NCI-H2196 treated with DMSO at 0.1 percent for 48 hours (cell line): ENCODE data around the gene PRRG3.

Source experiments
- DNase-seq: peaks from one replicate; lab custom pipeline; 2025; ENCODE audit not compliant: unreplicated experiment; lab: John Stamatoyannopoulos, UW

Gene PRRG3

DNA sequence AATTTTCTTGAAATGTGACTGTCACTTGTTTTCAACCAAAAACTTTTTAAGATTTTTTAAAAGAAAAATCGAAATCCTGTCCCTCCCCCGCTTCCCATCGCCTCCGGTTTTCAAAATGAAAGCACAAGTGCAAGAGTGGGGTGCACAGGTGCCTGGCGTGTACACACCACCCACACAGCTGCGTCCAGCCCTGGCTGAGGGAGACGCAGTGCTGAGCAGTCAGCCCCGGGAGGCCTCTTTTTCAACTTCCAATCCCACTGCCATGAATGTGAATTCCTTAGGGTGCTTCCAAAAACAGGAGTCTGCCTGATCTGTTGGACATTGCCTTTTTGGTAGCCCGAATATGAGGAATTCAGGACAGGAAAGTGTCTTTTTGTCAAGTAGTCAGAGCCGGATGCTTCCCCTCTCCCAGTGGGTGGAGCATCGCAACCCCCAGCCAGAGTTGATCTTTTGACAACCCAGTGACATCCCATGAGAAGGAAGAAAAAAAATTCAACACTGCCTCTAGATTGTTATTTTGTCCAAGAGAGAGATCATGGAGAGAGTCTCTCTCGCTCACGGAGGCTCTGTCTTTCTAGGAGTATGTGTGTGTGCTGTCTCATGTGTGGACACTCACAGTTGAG, 8.9 kb downstream of the PRRG3 start:
- no peak for DNase-seq

DNA sequence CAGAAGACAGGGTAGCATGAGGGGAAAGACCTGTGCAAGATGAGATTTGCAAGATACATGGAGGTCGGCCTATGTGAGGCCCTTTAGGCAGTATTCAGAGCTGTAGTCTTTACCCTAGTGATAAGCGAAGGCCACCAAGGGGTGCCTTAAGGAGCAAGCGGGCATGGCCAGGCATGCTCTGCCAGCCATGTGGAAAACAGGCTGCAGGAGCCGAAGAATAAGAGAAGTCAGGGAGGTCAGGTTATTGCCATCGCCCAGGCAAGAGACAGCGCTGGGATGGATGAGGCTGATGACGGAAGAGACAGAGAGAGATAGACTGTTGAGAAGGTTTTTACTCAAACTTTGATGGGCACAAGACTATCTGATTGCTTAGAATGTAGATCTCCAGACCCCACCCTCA, 13.6 kb downstream of the PRRG3 start:
- no peak for DNase-seq

DNA sequence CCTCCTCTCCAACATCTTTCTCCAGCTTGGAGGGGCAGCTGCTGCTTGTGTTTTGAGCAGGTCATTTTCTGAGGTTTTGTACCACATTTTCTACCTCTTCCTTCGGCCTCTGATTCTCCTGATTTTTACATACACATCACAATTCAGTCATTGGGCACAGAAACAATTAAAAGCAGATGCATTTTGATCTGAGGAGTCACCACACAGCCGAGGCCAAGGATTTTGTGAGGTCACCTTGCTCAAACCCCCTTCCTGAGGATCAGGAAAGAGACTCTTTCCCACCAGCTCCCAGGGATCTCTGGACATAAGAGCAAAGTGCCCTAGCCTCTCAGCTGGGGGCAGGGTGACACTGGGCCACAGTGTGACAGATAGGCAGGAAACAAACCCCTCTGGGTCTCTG, 15.2 kb downstream of the PRRG3 start:
- no peak for DNase-seq

DNA sequence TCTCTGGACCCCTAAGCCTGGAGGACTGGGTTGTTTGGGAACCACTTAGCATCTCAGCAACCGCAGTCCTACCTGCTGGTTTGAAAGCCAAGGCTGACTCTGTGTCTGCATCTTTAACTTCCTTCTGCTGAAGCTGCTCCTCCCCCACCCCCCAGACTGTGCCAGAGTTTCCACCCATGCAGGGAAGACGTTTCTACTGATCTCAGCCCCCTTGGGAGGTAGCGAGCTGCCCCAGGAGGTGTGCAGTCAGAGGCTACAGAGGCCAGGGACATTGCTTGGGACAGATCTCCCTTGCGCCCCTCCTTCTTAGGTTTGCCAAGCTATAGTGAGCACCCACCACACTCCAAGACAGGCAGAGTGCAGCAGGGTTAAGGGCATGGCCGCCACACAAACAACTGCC, 15.9 kb downstream of the PRRG3 start:
- DNase-seq: no peak

DNA sequence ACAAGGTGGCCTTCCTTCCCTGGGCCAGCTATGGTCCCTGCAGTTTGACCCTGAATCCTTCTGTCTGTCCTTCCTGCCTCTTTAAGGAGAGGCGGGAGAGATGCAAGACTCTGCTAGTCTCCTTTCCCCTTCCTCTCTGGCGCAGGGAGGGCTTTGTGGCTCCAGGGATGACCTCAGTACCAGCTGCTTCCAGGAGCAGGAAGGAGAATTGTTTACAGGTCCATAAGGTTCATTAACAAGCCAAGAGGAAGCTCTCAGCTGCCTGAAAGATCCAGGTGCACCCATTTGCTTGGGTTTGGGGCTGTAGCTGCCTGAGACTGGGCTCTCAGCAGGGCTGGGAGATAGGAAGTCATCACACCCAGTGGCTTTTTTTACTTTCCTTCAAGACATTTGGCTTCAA, 16.5 kb downstream of the PRRG3 start:
- peak; percentile 36 for DNase-seq

DNA sequence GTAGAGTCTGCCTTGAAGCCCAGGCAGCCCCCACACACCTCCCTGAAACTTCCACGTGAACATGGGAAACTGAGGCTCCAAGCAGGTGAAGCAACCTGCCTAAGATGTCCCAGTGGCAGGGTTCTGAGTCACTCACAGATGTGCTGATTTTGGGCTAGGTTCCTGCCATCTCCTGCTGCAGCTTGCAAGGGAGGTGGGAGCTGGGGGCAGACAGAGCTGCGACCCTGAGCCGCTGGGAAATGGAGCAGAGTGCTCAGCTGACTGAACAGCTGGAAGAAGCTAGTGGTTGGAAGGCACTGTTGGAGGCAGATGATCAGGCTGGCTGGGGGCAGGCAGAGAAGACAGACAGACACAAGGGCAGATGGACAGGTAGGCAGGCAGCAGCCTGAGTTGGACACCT, 17.0 kb downstream of the PRRG3 start:
- no peak for DNase-seq

DNA sequence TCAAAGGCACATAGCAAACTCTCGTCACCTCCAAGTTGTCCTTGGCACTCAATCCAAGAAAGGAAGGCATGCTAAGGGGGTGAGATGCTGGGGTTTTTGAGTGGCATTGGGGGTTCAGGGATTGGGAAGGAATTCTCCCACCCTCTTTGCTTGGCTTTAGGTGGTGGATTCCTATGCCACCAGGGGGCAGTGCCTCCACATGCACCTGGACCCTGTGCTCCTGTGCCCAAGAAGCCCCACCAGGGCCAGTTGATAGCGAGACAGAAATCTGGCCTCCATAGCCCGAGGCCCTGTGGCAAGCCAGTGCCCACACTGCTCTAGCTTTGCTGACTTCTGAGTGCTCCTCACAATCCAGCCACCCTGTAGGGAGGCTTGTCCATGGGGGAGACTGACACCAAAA, 18.6 kb downstream of the PRRG3 start:
- DNase-seq: no peak

DNA sequence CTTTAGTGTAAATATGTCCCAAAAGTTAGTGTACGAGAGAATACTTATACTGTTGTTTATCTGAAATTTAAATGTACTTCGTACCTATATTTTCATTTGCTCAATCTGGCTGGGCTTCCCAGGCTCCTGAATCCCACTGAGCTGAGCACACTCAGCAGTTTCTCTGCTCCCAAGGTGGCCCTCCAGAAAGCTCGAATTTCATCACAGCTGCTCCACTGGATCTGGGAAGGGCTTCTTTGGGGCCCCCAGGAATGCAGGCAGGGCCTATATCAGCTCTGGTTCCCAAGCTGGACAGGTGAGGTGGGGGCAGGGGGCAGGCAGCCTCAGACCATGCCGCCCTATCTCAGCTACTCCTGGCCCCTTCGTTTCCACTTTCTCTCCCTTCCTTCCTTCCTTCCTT, 19.1 kb downstream of the PRRG3 start:
- DNase-seq: no peak

DNA sequence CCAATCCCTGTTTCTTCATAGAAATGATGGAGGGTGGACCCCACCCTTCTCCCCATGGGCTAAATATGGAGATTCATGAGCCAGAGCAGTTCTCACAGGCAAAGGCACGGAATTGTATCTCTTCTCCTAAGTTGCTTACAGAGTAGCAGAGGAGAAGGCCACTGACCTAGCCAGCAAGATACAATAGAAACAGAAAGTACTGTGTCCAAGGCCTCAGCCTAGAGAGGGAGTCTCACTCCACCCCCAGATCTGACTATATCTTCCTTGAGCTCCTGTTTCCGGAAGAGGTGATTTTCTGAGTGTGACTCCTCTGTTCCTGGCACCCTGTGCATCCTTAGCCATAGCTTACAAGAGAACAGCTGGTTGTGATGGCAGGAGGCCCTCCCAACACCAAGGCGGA, 20.5 kb downstream of the PRRG3 start, which contains the start of gene FATE1:
FATE1 (plus strand) TSS at position 284 of the 400 bp plus-strand sequence; CDS start at position 369, 85 bp downstream.
- no peak for DNase-seq

DNA sequence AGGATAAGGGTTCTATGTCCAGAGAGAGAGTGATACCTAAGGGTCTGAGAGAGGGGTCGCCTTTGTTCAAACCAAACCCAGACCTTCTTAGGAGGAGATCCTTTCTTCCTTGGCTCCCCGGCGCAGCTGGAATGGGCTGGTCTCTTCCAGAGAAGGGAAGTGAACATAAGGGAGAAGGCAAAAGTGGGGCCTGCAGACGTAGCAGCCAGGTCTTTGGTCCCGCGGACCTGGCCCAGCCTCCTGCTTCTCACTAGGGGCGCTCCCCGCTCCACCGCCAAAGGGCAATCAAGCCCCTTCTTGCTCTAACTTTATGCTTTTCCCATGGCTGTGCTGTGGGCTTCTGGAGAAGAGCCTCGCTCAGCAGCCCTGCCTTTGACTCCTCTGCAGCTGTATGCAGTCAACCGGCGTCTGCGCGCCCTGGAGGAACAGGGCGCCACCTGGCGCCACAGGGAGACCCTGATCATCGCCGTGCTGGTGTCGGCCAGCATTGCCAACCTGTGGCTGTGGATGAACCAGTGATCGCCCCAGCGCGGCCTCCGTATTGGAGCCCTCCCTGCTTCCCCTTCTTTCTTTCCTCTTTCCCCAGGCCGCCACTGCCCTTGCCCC, 27.1 kb downstream of the PRRG3 start:
- no peak for DNase-seq

DNA sequence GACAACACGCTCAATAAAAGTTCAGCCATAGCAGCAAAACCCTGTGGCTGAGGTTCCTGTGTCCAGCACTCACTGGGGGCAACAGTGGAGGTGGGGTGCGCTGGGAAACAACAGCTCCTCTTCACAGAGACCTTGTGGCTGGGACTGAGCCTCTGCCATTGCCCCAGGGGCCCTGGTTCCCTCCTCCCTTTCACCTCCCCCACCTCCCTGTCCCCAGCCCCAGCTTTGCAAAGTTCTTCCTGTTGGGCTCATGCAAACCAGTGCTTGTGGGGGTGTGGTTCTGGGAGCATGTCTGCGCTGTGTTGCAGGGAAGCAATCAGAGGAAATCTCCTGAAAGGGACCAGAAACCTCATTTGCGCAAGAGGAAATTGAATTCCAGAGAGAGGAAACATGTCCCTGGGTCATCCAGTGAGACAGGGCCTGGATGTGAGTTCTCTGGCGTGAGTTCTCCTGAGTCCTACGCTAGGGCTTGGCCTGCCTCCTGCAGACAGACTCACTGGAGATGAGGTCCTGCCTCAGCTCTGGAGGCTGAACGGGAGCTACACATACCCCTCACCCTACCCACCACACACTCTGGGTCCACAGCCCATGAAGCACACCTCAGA, 28.0 kb downstream of the PRRG3 start:
- no peak for DNase-seq

DNA sequence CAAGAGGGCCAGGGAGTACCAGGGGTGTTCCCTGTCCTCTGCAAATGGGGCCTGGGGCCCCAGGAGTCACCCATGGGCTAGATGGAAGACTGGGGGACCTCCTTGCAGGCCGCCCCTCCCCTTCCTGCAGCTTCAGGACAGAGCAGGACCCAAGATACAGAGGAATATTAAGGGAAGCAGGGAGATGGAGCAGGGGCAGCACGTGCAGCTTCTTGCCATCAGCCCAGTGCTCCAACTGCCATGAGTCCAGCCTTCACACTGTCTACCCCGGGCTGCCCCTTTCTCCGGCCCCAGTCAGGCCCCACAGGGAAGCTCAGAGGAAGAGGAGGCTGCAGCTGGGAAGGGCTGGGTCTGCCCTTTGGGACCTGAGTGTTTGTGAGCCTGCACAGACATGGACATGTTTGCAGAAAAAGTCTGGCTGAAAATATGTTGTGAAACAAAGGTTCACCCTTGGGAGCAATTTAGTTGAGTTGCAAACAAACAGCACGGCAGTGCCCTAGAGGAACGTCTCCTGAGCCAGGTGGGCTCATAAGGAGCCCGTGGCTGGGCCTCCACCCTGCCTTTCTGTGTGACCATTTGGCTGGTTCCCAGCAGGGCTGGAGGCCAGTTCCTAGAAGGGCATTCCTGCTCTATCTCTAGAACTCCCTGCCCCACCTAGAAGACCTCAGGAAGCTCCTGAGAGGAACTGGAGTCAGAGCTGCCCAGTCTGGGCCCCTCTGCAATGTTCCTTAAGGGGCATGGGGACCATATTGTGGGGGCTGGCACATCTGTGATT, 29.5 kb downstream of the PRRG3 start:
- DNase-seq: peak; percentile 3

DNA sequence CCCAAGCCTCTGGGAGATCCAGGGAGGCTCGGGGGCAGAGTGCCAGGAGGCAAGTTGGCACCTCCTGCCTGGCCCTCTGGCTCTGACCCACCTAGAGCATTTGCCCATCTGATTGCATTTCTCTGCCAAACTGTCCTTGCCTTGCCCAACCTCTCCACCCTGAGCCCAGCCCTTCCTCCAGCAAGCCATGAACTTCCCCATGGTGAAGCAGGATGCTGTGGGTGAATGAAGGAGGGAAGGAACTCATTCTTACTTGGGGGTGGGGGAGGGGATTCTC, 30.0 kb downstream of the PRRG3 start:
- peak; percentile 8 for DNase-seq

DNA sequence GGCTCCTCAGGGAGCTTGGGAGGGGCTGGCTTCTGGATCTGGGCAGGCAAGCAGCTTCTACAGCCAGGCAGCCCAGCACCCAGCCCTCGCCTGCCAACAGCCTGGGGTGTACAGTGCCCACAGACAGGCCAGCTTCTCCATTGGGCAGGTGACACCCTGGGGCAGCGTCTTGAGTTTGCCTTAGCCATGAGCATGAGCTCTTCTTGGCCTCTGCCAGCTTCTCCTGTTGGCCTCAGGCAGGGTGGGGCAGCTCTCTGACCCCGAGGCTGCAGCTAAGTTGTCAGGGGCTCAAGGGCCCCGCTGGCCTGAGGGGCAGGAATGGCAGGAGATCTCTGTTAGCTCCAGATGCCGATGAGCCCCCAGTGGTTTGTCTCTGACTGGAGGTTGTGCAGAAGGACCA, 31.5 kb downstream of the PRRG3 start:
- DNase-seq: no peak

DNA sequence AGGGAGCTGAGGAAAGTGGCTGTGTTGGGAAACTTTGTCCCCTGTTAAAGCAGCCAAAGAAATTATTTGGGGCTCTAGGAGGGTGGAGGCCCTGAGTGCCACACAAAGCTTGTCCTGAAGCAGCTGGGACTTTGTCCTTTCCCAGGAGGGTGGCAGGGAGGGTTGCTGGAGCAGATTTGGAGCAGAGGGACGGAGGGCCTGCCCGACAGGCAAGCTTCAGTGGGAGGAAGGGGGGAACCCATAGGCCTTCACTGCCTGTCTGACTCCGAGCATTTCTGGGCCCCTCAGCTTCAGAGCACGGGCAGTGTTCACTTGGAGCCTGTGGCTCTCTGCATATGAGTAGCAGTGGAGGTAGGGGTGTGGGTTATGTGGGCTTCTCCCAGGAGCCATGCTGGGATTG, 32.1 kb downstream of the PRRG3 start:
- no peak for DNase-seq

DNA sequence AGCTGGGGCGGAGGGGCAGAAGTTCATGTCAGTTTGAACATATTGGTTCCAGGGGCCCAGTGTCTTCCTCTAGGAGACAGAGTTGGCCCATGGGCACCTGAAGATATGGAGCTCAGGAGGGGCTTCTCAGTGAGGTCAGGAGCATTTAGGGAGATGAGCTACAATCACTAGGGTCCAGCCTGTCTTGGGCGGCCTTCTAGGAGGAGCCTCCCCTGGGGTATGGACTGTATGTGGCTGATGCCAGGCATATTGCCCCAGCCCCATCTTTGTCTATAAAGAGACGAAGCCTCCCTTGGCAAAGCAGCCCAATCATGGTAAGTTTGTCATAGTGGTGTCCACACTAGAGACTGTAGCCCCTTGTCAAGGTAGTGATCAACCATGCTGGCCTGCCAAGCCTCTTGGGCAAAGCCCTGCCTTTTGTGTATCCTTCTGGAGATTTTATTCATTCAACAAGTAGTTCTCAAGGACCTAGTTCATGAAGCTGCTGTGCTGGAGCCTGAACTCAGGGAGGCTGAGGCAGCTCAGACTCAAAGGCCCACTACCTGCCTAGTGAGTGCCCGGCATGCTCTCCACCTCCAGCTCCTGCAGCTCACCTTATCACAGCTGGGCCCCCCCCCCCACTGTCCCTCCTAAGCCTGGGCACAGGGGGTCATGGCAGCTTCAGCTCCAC, 33.9 kb downstream of the PRRG3 start:
- no peak for DNase-seq

DNA sequence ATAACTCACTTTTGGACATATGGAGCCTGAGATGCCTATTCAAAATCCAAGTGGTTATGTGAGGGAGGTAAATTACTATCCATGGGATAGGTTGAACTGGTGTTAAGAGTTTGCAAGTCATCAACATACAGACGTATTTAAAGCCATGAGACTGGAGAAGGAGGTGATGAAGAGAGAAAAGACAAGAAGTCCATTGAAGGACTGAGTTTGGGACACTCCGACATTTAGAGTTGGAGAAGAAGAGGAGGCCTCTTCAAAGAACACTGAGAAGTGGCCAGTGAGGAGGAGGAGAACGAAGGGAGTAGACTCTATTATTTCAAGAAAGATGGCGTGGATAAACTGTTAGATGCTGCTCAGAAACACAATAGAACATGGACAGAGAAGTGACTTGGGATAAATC, 39.2 kb downstream of the PRRG3 start, which contains the start of gene CNGA2:
CNGA2 (plus strand) TSS at position 301 of the 400 bp plus-strand sequence. CDS start 3,738 bp downstream, outside the sequence.
- DNase-seq: no peak

DNA sequence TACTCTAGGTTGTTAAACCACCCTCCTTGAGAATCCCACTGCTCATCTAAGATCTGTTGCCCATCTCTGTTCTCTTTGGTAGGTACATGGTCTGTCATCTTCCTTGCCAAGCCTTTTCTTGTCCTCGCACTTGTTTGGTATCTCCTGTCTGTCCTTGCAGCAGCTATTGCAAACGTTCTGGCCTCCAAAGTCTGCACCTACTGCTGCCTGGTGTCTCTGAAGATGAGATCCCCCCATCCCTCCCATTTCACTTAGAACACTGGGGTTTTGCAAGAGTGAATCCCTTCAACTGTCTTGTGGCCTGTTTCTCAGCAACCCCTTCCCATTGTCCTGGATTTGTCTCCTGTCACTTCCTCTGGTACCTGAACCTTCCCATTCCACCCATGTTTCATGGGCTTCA, 40.0 kb downstream of the PRRG3 start:
- no peak for DNase-seq

DNA sequence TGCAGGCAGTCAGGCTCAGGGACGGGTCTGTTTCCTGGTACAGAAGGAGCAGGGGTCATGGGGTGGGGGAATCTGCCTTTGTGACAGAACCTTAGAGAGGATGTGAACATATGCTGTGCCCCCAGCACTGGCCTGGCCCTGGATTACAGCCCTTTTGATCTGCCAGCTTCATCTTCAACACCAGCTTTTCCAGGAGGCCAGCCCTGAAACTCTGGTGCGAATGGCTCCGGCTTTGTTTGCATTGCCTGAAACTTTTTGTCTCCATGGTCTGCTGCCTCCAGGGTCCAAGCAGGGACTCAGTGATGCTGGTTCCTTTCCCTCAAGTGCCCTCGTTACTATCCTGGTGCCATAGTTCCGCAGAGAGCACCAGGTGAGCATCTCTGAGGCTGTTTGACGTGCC, 41.4 kb downstream of the PRRG3 start:
- DNase-seq: no peak

DNA sequence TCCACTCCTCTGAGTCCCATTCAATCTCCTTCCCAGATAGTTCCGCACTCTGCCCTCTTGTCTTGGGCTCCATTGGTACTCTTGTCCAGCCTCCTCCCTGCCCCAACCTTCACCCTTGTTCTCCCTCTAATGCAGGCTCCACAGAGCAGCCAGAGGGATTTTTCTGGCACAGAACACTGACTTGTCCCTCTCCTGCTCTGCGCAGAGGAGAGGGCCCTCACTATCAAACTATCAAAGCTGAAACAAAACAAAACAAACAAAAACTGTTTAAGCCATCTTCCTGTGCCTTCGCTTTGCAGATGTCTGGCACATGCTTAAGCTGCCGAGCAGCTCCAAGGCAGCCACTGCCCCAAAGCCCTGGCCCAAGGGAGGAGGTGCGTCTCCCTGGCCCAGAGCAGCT, 42.2 kb downstream of the PRRG3 start:
- DNase-seq: no peak

DNA sequence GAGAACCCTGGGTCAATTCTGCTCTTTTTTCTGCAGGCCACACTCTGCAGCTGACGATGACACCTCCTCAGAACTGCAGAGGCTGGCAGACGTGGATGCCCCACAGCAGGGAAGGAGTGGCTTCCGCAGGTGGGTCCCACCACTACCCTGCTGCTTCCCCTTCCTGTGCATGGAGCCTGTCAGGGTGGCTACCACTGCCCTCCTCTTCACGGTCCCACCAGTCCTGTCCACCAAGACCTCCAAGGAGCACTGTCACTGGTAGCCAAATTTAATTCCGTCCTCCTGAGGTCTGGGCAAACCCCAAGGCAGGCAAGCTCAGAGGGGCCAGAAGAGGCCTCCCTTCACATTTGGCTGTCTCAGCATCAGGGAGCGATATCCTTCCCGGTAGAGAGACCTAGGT, 43.5 kb downstream of the PRRG3 start:
- no peak for DNase-seq

DNA sequence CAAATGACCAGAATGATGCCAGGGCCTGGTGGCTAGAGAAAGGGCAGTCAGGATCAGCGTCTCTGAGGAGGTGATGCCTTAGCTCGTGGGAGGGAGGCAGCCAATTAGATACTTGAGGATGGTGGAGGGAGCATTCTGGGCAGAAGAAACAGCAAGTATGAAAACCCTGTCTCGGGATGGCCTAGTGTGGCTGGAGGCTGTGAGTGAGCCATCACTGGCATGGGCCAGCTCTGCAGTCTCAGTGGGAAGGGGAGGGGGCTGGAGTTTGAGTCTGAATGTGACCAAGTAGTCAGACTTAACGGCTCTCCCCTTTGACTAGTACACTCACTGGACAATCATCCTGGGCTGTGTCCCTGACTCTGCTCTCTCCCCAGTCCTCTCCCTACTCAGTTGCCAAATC, 46.3 kb downstream of the PRRG3 start:
- no peak for DNase-seq
